Measurements from ENCODE around the gene ITGB5.

Gene ITGB5

DNA sequence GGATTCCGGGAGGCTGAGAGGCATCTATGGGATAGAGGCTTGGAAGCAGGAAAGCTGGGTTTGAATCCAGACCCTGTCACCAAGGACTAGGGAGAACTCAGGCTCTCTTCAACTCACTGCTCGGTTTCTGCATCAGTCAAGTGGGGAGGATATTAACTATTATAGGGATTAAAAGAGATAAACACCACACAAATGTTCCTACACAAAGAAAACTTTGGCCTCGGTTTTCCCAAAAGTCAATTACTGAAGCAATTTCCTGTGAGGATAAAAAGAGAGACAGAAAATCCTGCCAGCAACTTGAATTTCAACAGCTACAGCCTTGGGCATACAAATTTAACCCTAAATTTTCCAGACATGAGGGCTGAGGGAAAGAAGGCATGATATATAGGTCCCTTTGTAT is 36.0 kb downstream of the ITGB5 start:
- no peak for DNase-seq (ENCODE audit: low read depth)
- no peak overlapping the region for H3K4me3 ChIP-seq (ENCODE audit: low read depth, low read length)
- no peak for TF ChIP-seq POLR2A (IDR thresholded peaks at IDR 0.05; ENCODE audit: extremely low read depth, insufficient read length)
- TF ChIP-seq, protein P1, sequence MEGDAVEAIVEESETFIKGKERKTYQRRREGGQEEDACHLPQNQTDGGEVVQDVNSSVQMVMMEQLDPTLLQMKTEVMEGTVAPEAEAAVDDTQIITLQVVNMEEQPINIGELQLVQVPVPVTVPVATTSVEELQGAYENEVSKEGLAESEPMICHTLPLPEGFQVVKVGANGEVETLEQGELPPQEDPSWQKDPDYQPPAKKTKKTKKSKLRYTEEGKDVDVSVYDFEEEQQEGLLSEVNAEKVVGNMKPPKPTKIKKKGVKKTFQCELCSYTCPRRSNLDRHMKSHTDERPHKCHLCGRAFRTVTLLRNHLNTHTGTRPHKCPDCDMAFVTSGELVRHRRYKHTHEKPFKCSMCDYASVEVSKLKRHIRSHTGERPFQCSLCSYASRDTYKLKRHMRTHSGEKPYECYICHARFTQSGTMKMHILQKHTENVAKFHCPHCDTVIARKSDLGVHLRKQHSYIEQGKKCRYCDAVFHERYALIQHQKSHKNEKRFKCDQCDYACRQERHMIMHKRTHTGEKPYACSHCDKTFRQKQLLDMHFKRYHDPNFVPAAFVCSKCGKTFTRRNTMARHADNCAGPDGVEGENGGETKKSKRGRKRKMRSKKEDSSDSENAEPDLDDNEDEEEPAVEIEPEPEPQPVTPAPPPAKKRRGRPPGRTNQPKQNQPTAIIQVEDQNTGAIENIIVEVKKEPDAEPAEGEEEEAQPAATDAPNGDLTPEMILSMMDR (IDR thresholded peaks at IDR 0.05; ENCODE audit: low read depth, low read length) = no peak
- no peak for TF ChIP-seq MYC (IDR thresholded peaks at IDR 0.05; ENCODE audit: low read depth, low read length)
- TF ChIP-seq, protein P2, sequence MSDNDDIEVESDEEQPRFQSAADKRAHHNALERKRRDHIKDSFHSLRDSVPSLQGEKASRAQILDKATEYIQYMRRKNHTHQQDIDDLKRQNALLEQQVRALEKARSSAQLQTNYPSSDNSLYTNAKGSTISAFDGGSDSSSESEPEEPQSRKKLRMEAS (IDR thresholded peaks at IDR 0.05; ENCODE audit: low read depth, low read length) = no peak

DNA sequence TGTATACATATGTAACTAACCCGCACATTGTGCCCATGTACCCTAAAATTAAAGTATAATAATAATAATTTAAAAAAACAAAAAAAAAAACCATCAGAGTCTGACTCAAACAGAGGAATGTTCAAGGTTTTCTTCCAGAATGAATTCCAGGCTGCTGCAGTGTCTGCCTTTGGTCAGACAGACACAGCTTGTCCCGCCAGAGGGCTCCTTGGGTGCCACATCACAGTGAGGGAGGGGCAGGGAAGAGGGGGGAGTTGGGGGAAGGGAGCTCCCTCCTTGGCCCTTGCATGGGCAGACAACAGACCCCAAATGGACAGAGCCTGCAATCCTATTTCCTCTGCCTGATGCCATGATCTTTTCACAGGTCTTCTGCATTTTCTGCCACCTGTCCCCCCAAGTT is 36.5 kb downstream of the ITGB5 start:
- H3K4me3 ChIP-seq (ENCODE audit: low read depth, low read length) = no peak overlapping the region
- DNase-seq (ENCODE audit: low read depth) = no peak
- TF ChIP-seq POLR2A (IDR thresholded peaks at IDR 0.05; ENCODE audit: extremely low read depth, insufficient read length) (no peak), MYC (IDR thresholded peaks at IDR 0.05; ENCODE audit: low read depth, low read length) (no peak)
- TF ChIP-seq, protein P1 (IDR thresholded peaks at IDR 0.05; ENCODE audit: low read depth, low read length) = no peak
- TF ChIP-seq, protein P2 (IDR thresholded peaks at IDR 0.05; ENCODE audit: low read depth, low read length) = no peak

DNA sequence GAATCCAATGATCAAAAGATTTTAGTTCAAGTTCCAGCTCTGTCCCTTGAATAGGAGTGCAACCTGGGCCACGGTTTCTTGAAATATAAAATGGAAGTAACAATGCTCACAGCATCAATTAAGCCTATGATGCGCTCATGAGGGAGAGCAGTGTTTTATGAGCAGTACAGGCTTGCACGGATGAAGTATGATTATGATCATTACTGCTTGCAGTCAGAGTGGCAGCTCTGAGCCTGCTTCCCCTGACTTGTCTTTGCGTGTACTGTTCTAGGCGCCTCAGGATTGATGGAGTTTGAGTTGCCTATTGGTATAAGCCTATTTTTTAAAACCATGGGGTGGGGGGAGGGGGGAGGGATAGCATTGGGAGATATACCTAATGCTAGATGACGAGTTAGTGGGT is 37.0 kb downstream of the ITGB5 start:
- TF ChIP-seq MYC (IDR thresholded peaks at IDR 0.05; ENCODE audit: low read depth, low read length) = no peak
- TF ChIP-seq, protein P2 (IDR thresholded peaks at IDR 0.05; ENCODE audit: low read depth, low read length) = no peak
- TF ChIP-seq, protein P1 (IDR thresholded peaks at IDR 0.05; ENCODE audit: low read depth, low read length) = no peak
- no peak for TF ChIP-seq POLR2A (IDR thresholded peaks at IDR 0.05; ENCODE audit: extremely low read depth, insufficient read length)
- H3K4me3 ChIP-seq (ENCODE audit: low read depth, low read length) = no peak overlapping the region
- no peak for DNase-seq (ENCODE audit: low read depth)

DNA sequence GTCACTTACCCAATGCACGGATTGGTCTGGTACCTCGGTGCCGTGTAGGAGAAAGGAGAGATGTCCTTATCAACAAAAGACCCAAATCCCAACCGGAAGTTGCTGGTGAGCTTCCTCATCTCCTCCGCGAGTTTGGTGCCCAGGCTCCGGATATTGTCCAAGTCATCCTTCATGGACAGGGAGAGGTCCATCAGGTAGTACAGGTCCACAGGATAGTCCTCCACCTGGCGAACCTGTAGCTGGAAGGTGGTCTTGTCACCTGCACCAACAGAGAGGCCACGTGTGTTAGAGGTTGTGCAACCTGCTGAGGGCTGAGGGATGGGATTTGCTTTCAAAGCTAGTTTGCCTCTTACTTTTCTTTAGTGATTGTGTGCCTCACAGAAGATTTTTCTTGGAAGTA is 38.9 kb downstream of the ITGB5 start:
- TF ChIP-seq MYC (IDR thresholded peaks at IDR 0.05; ENCODE audit: low read depth, low read length) = no peak
- TF ChIP-seq, protein P1 (IDR thresholded peaks at IDR 0.05; ENCODE audit: low read depth, low read length) = no peak
- TF ChIP-seq, protein P2 (IDR thresholded peaks at IDR 0.05; ENCODE audit: low read depth, low read length) = no peak
- TF ChIP-seq POLR2A (IDR thresholded peaks at IDR 0.05; ENCODE audit: extremely low read depth, insufficient read length) = no peak
- no peak for DNase-seq (ENCODE audit: low read depth)
- no peak overlapping the region for H3K4me3 ChIP-seq (ENCODE audit: low read depth, low read length)

DNA sequence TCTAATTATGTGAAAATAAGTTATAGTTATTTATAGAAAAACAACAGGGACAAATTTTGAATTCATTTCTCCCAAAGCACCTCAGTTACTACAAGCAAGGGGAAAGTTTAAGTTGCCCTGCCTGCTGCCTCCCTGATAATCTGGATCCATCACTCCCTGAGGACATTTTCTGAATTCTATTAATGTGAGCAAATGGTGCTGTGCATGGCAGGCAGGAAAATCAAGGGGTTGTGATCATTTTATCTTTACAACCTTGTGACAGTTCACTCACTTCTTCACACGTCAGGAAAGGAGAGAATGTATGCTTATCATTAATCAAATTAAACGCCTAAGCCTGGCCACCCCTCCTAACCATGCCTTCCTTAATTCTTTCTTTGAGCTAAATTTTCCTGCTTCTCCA is 39.3 kb downstream of the ITGB5 start:
- no peak overlapping the region for H3K4me3 ChIP-seq (ENCODE audit: low read depth, low read length)
- no peak for DNase-seq (ENCODE audit: low read depth)
- TF ChIP-seq POLR2A (IDR thresholded peaks at IDR 0.05; ENCODE audit: extremely low read depth, insufficient read length) (no peak), MYC (IDR thresholded peaks at IDR 0.05; ENCODE audit: low read depth, low read length) (no peak)
- TF ChIP-seq, protein P1 (IDR thresholded peaks at IDR 0.05; ENCODE audit: low read depth, low read length) = no peak
- TF ChIP-seq, protein P2 (IDR thresholded peaks at IDR 0.05; ENCODE audit: low read depth, low read length) = no peak

DNA sequence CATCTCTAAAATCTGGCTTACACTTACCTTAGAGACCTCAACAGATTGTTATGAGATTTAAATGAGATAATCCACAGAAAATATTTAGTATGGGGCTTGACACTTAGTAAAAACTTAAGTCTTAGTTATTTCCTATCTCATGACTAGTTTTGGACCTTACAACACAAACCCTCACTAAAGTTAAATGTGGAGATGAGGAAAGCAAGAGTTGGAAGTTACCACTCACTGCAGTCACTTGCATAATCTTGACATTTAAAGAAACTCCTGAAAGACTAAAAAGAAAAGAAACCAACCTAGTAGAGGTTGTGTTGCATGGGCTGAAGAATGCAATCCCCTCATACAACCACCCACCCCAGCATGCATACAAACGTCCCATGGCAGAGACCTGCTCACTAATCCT is 40.1 kb downstream of the ITGB5 start:
- TF ChIP-seq, protein P2 (IDR thresholded peaks at IDR 0.05; ENCODE audit: low read depth, low read length) = no peak
- no peak for TF ChIP-seq POLR2A (IDR thresholded peaks at IDR 0.05; ENCODE audit: extremely low read depth, insufficient read length)

More for the DNA sequence above, 40.1 kb downstream of the ITGB5 start:
- H3K4me3 ChIP-seq (ENCODE audit: low read depth, low read length) = no peak overlapping the region
- no peak for DNase-seq (ENCODE audit: low read depth)
